Measurements from ENCODE around the gene BMP6. TPM values are rescaled to one million over a fixed set of nuclear protein-coding genes. Genes with fewer than 3 reads are reported as not detected.
"Not testable (repeated sequence)": the region's sequence is repeated elsewhere in the genome, so short reads cannot be mapped to it uniquely, and the experiment has no call there.

The BMP6 gene
- total RNA-seq, 4 donors from 2014 or later = 4.8 to 8.8 (median 7.3) TPM

DNA sequence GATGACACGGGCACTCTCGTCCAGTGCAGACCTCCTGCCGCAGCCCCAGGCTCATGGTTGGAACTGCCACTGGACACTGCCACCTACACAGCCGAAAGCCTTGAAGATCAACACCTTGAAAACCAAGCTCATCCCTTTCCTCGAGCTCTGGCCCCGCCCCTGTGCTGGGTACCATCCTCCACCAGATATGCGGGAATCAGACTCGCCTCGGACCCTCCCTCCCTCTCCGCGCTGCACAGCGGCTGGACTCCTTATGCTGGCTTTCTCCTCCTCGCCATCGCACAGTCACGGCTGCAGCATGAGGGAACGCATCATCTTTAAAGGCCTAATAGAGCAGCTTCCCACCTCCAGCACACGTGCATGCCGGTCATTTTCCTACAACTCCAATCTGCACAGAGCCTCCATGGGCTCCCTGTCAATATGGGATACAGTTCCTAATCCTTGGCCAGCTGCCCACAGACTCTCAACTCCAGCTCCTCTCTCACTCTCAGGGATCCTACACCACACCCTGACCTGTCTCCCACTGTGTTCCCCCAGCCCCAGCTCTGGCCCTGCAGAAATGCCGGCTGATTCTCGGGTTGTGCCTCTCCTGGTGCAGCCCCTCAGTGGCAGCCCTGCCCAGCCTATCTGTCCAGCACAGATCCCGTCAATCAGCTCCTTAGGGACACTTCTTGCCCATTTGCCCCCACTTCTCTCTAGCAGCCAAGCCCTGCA is 161.5 kb downstream of the BMP6 start:
- WGBS, 2 donors = 94 to 97% methylated on average over 20 to 21 of the region's 21 CpGs
- H3K36me3 ChIP-seq = peaks cover 3 to 100% (median 30%) of the 10 kb centered on the region in 3 donors
- TF ChIP-seq, protein P1, sequence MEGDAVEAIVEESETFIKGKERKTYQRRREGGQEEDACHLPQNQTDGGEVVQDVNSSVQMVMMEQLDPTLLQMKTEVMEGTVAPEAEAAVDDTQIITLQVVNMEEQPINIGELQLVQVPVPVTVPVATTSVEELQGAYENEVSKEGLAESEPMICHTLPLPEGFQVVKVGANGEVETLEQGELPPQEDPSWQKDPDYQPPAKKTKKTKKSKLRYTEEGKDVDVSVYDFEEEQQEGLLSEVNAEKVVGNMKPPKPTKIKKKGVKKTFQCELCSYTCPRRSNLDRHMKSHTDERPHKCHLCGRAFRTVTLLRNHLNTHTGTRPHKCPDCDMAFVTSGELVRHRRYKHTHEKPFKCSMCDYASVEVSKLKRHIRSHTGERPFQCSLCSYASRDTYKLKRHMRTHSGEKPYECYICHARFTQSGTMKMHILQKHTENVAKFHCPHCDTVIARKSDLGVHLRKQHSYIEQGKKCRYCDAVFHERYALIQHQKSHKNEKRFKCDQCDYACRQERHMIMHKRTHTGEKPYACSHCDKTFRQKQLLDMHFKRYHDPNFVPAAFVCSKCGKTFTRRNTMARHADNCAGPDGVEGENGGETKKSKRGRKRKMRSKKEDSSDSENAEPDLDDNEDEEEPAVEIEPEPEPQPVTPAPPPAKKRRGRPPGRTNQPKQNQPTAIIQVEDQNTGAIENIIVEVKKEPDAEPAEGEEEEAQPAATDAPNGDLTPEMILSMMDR (IDR thresholded peaks at IDR 0.05) = no peak
- TF ChIP-seq POLR2A (IDR thresholded peaks at IDR 0.05) = no peak
- no peak for TF ChIP-seq EP300 (IDR thresholded peaks at IDR 0.05)
- no peaks in the 10 kb centered on the region for H3K4me1 ChIP-seq
- no peaks in the 10 kb centered on the region for H3K27me3 ChIP-seq
- no peak overlapping the region for H3K4me3 ChIP-seq
- H3K9me3 ChIP-seq = no peaks in the 10 kb centered on the region
- no peak for DNase-seq (ENCODE audit: low spot score in 2 of 2)
- no peak overlapping the region for H3K27ac ChIP-seq

DNA sequence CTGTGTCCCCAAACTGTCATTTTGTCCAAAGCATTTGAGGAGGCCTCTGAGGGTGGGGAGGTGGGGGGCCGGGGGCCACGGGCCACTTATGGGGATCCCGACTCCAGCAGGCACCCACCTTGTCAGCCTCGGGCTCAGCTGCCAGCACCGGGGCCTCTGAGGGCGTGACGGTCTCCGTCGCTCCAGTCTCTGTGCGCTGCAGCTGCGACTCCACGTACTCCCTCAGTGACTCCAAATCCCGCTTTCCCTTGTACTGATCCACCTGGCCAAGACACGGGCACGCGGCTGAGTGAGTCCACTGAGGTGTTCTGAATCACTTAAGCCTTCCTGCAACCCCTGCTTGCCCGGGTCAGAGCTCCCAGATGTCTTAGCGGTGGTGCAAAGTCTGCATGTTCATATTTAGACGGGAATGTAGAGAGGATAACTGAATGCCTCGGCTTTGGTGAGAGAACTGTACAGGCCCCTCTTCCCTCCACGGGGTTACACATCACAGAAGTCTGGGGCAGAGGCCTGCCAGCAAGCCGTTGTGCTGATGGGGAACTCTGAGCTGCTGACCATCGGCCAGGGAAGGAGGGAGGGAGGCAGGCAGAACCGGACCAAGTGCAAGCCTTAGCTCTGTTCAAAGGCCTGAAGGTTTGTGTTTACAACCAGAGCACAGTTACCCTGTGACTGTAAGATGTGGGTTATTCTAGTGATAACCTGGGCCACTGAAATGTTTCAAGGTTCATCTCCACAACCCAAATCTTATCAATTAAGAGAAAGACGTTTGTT is 162.9 kb downstream of the BMP6 start:
- 91% methylated on average over 25 of the region's 25 CpGs for WGBS, 2 donors

GRCh38 chr6:7891078-7891872 is 165.4 kb downstream of the BMP6 start:
- no peak for DNase-seq (ENCODE audit: low spot score in 2 of 2)
- Histone ChIP-seq H3K9me3 (no peaks in the 10 kb centered on the region), H3K27me3 (no peaks in the 10 kb centered on the region), H3K4me3 (no peak overlapping the region), H3K27ac (no peak overlapping the region), H3K4me1 (no peaks in the 10 kb centered on the region), H3K36me3 (peaks cover 0 to 100% (median 25%) of the 10 kb centered on the region in 3 donors)
- TF ChIP-seq POLR2A (IDR thresholded peaks at IDR 0.05) = no peak
- WGBS, 2 donors = 79 to 82% methylated on average over 15 of the region's 15 CpGs

More for the DNA sequence above, 162.9 kb downstream of the BMP6 start:
- Histone ChIP-seq H3K27me3 (no peaks in the 10 kb centered on the region), H3K4me1 (no peaks in the 10 kb centered on the region), H3K9me3 (no peaks in the 10 kb centered on the region), H3K36me3 (peaks cover 0 to 100% (median 37%) of the 10 kb centered on the region in 3 donors), H3K27ac (no peak overlapping the region), H3K4me3 (no peak overlapping the region)
- DNase-seq (ENCODE audit: low spot score in 2 of 2) = no peak
- TF ChIP-seq EP300 (IDR thresholded peaks at IDR 0.05) = no peak
- TF ChIP-seq, protein P1 (IDR thresholded peaks at IDR 0.05) = no peak
- TF ChIP-seq POLR2A (IDR thresholded peaks at IDR 0.05) = no peak

- H3K4me1 ChIP-seq; H3K4me3 ChIP-seq; H3K27me3 ChIP-seq; DNase-seq (ENCODE audit: low spot score in 2 of 2); H3K9me3 ChIP-seq; H3K27ac ChIP-seq: not testable (repeated sequence)
- WGBS, 2 donors = 90 to 93% methylated on average over 4 of the region's 4 CpGs
- H3K36me3 ChIP-seq = peaks cover 0 to 98% (median 27%) of the 10 kb centered on the region in 3 donors
Measured at GRCh38 chr6:7892367-7892766, 166.5 kb downstream of the BMP6 start.

DNA sequence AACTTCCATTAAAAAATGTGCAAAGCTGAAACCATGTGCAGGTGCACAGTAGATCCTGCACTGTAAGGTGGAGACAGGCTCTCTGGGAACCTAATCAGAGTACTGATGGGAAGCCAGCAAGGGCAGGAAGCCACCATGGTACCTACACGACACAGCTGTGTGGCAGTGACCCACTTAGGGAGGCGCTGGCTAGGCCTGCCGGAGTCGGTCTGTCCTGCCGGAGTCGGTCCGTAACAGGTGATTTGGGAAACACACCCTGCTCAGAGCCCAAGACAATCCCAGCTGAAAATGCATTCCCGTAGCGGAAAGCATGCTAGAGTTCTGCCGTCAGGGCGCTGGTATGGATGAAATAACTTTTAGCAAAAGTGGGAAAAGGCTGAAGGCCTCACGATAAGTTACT is 167.4 kb downstream of the BMP6 start:
- Histone ChIP-seq H3K36me3 (peaks cover 0 to 98% (median 33%) of the 10 kb centered on the region in 3 donors), H3K27ac (no peak overlapping the region)

More for the DNA sequence above, 167.4 kb downstream of the BMP6 start:
- Histone ChIP-seq H3K9me3 (no peaks in the 10 kb centered on the region), H3K4me1 (no peaks in the 10 kb centered on the region), H3K27me3 (no peaks in the 10 kb centered on the region), H3K4me3 (no peak overlapping the region)
- 95 to 96% methylated on average over 12 of the region's 12 CpGs for WGBS, 2 donors
- DNase-seq (ENCODE audit: low spot score in 2 of 2) = no peak
- TF ChIP-seq EP300 (IDR thresholded peaks at IDR 0.05) (no peak), POLR2A (IDR thresholded peaks at IDR 0.05) (no peak)
- TF ChIP-seq, protein P1 (IDR thresholded peaks at IDR 0.05) = no peak
